GM13976 (cell line): ENCODE results near the gene LOXL3.

Source experiments
- DNase-seq: peaks from one replicate; pipeline ENCODE4 v3.0.0; 2012; ENCODE audit warnings: low spot score
- in situ Hi-C: fragments of 300-500 bp; cut with MboI; formaldehyde crosslinking; loops from one replicate; pipeline ENCODE4 v1.12.0; 2022; ENCODE audit warnings: low sequenced_read_pairs, mixed read lengths, inconsistent platforms; ENCODE audit not compliant: unreplicated experiment
- TF ChIP-seq, protein P1 (sequence below): IDR thresholded peaks from 2 replicates; pipeline ENCODE4 v1.5.1; 2012; ENCODE audit warnings: borderline replicate concordance, mild to moderate bottlenecking; ENCODE audit not compliant: insufficient read depth; ENCODE audit errors: extremely low read depth, missing control alignments, control extremely low read depth

LOXL3 gene

DNA sequence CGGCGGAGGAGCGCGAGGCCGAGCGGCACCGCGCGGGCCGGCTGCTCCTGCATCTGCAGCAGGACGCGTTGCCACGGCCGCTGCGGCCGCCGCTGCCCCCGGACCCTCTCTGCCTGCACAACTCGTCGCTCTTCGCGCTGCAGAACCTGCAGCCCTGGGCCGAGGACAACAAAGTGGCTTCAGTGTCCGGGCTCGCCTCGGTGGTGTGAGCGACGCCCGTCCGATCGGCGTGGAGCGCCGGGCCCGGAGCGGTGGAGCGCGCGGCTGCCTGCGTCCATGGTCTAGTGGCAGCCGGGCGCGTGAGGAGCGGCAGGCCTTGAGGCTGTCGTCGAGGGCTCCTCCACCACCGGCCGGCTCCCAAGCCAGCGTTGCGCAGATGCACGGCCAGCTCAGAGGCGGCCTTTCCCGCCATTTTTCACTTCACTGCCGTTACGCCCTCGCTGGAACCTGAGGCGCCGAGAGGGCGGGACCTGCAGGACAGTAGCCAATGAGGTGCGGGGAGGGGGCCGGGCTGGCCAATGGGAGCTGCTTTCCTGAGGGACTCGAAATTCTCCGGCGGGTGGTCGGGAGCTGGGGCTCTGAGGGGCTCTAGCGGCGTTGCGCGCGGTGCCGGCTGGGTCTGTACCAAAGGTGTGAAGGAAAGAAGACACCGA, 37.6 kb downstream of the LOXL3 start:
- TF ChIP-seq, protein P1, sequence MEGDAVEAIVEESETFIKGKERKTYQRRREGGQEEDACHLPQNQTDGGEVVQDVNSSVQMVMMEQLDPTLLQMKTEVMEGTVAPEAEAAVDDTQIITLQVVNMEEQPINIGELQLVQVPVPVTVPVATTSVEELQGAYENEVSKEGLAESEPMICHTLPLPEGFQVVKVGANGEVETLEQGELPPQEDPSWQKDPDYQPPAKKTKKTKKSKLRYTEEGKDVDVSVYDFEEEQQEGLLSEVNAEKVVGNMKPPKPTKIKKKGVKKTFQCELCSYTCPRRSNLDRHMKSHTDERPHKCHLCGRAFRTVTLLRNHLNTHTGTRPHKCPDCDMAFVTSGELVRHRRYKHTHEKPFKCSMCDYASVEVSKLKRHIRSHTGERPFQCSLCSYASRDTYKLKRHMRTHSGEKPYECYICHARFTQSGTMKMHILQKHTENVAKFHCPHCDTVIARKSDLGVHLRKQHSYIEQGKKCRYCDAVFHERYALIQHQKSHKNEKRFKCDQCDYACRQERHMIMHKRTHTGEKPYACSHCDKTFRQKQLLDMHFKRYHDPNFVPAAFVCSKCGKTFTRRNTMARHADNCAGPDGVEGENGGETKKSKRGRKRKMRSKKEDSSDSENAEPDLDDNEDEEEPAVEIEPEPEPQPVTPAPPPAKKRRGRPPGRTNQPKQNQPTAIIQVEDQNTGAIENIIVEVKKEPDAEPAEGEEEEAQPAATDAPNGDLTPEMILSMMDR: no peak
- DNase-seq: peak; percentile 93
- in situ Hi-C loops: no loop called here

DNA sequence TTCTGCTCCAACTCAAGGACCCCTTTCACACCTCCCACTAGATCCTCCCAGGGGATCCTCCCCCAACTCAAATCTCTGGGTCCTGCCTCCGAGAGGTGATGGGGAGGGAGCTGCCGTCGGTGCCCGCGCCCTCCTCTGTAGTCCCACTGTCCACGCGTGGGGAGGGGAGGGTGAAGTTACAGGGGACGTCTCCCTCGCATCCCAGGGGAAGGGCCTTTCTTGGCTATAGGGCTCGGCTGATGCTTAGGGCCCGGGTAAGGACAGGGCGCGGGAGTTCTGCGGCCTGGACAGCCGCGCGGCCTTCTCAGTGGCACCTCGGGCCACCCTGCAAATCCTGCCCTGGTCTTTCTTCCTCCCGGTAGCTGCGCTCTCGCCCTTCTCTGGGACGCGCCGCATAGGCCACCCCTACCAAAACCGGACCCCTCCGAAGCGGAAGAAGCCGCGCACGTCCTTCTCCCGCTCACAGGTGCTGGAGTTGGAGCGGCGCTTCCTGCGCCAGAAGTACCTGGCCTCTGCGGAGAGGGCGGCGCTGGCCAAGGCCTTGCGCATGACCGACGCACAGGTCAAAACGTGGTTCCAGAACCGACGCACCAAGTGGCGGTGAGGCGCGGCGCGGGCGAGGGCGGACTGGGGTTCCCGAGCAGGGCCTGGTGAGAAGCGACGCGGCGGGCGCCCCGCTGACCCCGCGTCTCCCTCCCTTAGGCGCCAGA, 38.3 kb downstream of the LOXL3 start:
- no peak for DNase-seq
- in situ Hi-C loops: no loop called here
- TF ChIP-seq, protein P1: no peak

DNA sequence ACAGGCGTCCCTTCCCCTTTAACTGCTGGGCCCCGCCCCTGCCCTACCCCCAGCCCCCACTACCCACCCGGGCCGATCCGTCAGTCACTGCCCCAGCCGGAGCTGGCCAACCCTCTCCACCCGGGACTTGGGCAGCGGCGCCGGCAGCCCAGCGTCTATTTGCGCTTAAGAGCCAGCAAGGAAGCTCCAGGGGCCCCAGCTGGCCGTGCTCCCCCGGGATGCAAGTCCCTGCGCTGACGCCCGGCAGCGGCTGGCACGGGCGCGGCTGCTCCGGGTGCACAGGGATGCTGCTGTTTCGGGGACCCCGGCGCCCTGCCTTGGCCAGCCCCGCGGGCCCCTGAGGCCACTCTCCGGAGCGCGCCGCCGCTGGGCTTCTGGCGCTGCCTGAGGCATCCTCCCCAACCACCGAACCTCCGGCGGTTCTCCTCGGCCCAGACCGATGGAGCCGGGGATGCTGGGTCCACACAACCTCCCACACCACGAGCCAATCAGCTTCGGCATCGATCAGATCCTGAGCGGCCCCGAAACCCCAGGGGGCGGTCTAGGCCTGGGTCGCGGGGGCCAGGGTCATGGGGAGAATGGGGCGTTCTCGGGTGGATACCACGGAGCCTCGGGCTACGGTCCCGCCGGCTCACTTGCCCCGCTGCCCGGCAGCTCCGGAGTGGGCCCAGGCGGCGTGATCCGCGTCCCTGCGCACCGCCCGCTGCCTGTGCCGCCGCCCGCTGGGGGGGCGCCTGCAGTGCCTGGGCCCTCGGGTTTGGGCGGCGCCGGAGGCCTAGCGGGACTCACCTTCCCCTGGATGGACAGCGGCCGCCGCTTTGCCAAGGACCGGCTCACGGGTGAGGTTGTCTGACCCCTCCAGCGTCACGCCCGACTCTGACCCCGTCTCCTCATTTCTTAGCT, 39.1 kb downstream of the LOXL3 start, which contains the start of gene TLX2:
Gene TLX2 (plus strand): TSS at position 83 of the 903 bp plus-strand sequence. CDS start 357 bp downstream, at position 440.
- in situ Hi-C loops: no loop called here
- TF ChIP-seq, protein P1: no peak
- no peak for DNase-seq

DNA sequence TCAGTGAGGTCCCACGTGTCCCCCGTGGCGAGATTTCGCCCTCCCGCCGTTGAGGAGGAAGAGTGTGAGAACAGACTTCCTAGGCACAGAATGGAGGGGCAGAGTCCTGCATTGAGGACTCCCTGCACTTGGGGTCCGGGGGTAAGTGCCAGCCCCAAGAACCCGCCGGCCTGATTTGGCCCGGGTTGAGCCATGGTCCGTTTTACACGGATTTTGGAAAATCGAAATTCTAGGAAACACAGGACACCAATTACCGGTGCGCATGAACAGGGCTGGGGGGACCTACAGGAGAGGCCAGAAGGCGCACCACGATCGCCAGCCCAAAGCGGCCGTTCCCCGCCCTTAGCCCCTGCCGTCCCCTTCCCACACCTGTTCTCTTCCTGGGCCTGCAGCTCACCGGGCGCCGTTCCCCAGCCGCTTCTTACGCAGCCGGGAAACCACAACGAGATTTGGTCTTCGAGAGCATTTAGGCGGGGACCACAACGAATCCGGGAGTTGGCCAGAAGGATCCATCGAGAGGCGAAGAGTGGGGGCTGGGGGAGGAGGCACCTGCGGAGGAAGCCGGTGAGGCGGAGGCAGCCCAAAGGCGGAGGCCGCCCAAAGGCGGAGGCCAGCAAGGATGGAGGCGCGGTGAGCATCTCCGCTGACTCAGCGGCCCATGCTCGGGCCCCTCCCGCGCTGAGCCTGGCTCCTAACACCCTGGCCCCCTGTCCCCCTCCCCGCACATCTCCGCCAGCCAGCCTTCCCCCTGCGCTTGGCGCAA, 40.0 kb downstream of the LOXL3 start:
- TF ChIP-seq, protein P1: no peak
- no peak for DNase-seq
- in situ Hi-C loops: no loop called here

DNA sequence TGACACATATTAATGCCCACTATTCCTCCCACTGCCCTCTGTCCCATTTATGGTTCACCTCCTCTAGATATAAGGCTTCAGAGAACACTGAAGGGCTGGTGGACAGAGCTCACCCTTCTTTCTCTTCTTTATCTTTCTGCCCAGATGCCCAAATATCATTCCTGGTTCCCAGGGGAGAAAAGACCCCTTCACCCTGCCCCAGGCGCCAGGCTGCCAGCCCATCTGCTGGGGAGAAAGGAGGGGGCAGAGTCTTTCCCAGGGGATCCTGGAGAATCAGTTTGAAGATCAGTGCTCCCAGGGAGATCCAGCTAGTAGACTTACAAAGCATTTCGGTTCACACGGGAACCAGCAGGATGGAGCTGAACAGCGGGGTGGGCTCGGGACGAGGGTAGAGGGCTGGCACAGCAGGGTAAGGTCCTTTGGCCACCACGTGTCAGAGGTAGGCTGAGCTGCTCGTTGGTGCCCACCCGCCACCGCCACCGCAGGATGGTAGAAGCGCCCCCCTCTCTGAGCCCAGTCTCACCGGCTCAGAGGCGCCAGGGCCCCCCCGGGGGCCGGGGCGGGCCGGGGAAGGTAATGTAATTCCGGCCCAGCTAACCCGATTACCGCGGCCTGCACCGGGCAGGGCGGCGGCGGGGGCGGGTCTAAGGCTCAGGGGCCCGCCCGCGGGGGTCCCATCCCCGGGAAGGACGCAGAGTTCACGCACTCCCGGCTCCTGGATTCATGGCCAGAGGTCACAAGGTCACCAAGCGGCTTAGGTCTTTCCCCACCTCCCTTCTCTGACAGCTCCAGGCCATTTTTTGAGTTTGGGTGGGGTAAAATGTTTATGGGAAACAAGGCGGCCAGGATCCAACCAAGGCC, 40.8 kb downstream of the LOXL3 start:
- in situ Hi-C loops: no loop called here
- DNase-seq: no peak
- TF ChIP-seq, protein P1: no peak
